Cardiac ventricle fibroblast (primary cell): ENCODE measurements around the gene ERCC8. TPM values are rescaled to one million over a fixed set of nuclear protein-coding genes. Genes with fewer than 3 reads are reported as not detected.

Experiments used
- total RNA-seq: library from RNA; depleted of rRNA; stranded (reverse); fragments of >200 nt; gene quantifications from 2 replicates; pipeline ENCODE4 v1.2.3, GENCODE V29; 2015

Gene ERCC8
- total RNA-seq: 11.2 and 15.6 TPM in 2 replicates

GRCh38 chr5:60944904-60945812 lies at the start of gene ERCC8, which contains the start of gene NDUFAF2:
Gene ERCC8, minus strand, starts transcription at chr5:60945070. Its CDS starts 62 bp downstream, at chr5:60945008.
Gene NDUFAF2, plus strand, starts transcription at chr5:60945205. Its CDS starts 51 bp downstream, at chr5:60945256.

DNA sequence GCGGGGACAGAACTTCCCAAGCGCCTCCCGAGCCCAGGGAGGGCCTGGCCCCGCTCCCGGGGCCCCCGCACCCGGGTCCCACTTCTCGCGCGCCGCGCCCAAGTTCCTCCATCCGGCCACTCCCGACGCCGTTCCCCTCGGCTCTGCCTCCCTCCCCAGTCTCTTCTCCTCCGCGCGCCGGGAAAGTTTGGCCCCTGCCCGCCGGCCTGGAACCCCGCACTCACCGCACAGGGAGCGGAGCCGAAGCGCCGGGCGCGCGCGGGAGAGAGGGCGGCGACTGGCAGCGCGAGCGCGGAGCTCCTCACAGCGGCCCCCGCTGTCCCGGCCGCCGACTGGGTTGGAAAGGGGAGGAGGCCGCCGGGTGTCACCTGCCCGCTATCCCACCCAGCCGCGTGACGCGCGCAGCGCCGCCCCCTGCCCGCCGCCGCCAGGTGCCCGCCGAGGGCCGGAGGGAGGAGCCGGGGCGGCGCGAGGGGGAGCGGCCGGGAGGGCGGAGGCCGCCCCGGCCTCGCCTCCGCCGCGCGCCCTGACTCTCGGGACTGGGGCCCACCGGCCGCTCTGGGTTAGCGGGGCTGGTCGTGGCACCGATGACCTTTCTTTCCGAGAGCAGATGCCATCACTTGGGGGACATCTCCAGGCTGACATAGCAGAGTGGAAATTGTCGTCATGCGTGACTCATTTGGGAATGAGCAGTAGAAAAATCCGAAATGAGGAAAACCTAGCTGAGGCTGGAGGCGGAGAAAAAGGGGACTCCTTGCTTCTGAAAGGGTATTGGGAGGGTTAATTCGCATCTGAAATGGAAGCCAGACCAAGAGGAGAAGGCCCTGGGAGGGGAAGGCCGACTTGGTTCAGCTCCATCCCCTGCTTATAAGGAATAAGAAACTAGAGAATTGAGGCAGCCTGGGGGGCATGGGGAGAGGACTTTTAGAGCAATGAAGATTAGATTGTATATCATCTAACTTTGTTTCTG lies 100.6 kb downstream of the ERCC8 start, which contains the start of gene ELOVL7:
TSS of gene ELOVL7 (minus strand) at position 334 of the 970 bp plus-strand sequence. CDS start 56,872 bp downstream, outside the sequence.

Other genes with a start within 250 kb of the ERCC8 start
- 0.15 and 0.94 TPM in 2 replicates for gene DEPDC1B, start 244.9 kb downstream of the ERCC8 start, total RNA-seq
- 0.12 TPM in 1 of 2 replicates, not detected in the other for gene ELOVL7, start 100.8 kb downstream of the ERCC8 start, total RNA-seq
- gene NDUFAF2, start 135 bp upstream of the ERCC8 start, total RNA-seq: 42.0 and 45.3 TPM in 2 replicates
- gene SMIM15, start 217.4 kb upstream of the ERCC8 start, total RNA-seq: 26.6 and 27.0 TPM in 2 replicates